GM18511 (cell line): ENCODE results near the gene ZNF682.
"Not testable (repeated sequence)": the region's sequence is repeated elsewhere in the genome, so short reads cannot be mapped to it uniquely, and the experiment has no call there.

Experiments used
- ATAC-seq: cut with Tn5 transposase; IDR thresholded peaks from one replicate; pipeline ENCODE4 v1.9.1; 2021; ENCODE audit warnings: mild to moderate bottlenecking, moderate library complexity; ENCODE audit not compliant: unreplicated experiment

ZNF682 gene

GRCh38 chr19:20039203-20039723 lies at the start of gene ZNF682:
TSS of gene ZNF682 (minus strand) at chr19:20039505. CDS start at chr19:20039345, 160 bp downstream.
- peak; percentile 98 for ATAC-seq

DNA sequence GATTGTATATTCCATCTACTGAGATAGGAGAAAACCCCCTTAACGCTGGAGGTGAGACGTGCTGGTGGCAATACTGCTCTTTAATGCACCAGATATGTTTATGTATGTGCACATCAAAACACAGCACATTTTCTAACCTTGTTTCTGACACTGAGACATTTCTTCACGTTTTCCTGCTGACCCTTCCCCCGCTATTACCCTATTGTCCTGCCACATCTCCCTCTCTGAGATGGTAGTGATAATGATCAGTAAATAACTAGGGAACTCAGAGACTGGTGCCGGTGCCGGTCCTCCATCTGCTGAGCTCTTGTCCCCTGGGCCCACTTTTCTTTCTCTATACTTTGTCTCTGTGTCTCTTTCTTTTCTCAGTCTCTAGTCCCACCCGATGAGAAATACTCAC lies 43.6 kb upstream of the ZNF682 start:
- not testable (repeated sequence) for ATAC-seq

DNA sequence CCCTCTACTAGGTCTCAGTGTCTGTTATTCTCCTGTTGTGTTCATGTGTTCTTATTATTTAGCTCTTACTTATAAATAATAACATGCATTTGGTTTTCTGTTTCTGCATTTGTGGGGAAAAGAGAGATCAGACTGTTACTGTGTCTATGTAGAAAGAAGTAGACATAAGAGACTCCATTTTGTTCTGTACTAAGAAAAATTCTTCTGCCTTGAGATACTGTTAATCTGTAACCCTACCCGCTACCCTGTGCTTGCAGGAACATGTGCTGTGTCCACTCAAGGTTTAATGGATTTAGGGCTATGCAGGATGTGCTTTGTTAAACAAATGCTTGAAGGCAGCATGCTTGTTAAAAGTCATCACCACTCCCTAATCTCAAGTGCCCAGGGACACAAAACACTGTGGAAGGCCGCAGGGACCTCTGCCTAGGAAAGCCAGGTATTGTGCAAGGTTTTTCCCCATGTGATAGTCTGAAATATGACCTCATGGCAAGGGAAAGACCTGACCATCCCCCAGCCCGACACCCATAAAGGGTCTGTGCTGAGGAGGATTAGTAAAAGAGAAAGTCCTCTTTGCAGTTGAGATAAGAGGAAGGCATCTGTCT lies 43.0 kb upstream of the ZNF682 start:
- not testable (repeated sequence) for ATAC-seq

DNA sequence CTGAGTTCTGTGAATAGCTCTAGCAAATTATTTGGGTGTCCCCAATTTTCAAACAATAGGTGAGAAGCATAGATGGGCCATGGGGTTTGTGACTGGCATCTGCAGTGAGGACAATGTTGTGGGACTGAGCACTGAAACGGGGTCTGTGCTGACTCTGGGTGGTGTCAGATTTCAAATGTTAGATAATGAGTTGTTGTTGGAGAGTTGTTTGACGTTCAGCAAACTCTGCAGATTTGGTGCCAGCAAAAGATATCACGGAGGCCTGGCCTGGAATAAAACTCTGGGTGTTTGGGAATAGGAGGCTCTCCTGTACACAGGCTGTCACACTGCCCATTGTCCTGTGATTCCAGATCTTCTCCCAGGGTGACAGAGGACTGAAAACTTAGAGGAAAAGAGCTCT lies 41.4 kb upstream of the ZNF682 start:
- ATAC-seq = no peak

DNA sequence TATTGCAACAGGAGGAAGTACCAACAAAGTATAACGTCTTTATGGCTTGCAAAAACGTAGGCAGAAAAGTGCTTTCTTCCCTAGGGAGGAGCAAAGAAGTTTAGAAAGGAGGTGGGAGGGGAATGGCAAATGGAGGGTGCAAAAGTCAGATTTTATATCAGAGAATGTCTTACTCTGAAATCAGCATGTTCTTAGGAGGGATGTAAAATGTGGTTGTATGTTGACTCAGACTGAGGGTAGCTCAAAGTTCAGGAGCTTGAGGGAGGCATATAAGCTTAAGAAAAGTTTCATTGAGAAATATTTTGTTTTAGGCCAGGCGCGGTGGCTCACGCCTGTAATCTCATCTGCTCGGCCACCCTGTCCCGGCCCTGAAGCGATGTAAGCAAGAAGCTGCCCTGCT lies 40.2 kb upstream of the ZNF682 start:
- ATAC-seq = no peak

- ATAC-seq = no peak
Observed at GRCh38 chr19:20078581-20079031, 39.3 kb upstream of the ZNF682 start.

DNA sequence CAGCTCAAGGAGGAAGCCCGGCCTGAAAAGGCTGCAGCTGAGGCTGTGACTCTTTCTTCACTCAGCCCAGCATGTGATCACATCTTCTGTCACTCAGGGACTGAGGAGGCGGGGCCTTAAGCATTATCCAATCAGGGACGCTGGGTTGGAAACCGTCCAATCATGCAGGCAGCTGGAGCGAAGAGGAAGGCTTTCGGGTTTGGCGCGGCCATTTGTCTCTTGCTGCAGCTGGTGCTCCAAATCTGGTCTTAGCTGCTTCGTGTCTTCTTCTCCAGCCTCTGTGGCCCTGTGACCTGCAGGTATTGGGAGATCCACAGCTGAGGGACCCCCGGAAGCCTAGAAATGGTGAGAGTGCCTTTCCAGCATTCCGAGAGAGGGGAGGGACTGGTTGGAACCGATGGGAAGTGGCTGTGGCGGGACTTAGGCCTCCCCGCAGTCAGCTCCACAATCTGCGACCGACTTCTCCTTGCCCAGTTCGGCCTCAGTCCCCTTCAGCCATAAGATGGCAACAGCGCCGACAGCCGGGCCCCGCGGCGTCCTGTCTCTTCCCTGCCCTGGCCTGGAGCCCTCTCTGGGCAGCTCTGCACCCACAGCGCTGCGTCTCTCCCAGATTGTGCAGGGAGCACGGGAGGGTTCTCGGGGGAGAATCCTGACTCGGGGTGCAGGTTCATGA lies 38.6 kb upstream of the ZNF682 start, which contains the start of gene ZNF90:
ZNF90 (plus strand) TSS at position 210 of the 673 bp plus-strand sequence; CDS start at position 343, 133 bp downstream.
- ATAC-seq = peak; percentile 96

- ATAC-seq = no peak
Observed at GRCh38 chr19:20072936-20073335, 33.6 kb upstream of the ZNF682 start.

DNA sequence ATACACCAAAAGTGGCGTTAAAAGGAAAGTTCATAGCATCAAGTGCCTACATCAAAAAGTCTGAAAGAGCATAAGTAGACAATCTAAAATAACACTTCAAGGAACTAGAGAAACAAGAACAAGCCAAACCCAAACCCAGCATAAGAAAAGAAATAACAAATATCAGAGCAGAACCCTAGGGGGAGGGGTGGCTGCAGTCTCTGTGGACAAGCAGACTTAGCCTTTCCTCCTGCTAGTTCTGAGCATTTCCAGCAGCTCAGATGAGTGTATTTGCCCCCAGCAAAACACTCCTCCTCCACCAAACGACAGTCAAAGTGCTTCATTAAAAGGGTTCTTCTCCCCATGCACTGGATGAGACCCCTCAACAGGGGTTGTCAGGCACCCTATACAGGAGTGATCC lies 31.4 kb upstream of the ZNF682 start:
- no peak for ATAC-seq

DNA sequence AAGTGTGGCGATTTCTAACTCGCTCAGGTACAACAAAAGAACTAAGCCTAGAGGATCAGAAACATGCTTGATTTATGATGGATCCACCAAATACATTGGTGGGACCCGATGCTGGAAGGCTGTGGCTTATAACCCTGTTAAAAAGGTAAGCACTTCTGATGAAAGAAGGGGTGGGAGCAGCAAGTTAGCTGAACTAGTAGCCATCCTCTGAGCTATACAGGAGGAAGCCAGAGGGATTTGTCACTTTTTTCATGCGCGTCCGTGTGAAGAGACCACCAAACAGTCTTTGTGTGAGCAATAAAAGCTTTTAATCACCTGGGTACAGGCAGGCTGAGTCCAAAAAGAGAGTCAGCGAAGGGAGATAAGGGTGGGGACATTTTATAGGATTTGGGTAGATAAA lies 29.3 kb upstream of the ZNF682 start:
- not testable (repeated sequence) for ATAC-seq

GRCh38 chr19:20067943-20068342 lies 28.6 kb upstream of the ZNF682 start:
- ATAC-seq = no peak

- ATAC-seq = no peak
Observed at GRCh38 chr19:20066861-20067260, 27.6 kb upstream of the ZNF682 start.

DNA sequence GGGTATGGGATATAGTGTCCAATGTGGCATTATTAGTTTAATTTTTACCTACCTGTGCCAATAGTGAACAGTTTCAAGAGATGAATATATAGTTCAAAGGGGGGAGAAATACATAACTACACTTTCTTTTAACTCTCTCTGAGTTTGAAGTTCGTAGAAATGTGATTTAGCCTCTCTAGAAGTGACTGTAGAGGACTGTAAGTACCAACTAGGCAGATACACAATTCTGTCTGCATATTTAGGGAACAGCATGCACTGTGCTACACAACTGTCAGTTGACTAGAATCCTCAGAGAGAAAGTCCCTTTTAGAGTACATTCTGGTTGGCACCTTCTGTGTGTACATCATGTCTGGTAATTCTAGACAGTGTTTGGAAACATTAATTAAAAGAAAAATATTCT lies 21.0 kb upstream of the ZNF682 start:
- ATAC-seq = no peak

DNA sequence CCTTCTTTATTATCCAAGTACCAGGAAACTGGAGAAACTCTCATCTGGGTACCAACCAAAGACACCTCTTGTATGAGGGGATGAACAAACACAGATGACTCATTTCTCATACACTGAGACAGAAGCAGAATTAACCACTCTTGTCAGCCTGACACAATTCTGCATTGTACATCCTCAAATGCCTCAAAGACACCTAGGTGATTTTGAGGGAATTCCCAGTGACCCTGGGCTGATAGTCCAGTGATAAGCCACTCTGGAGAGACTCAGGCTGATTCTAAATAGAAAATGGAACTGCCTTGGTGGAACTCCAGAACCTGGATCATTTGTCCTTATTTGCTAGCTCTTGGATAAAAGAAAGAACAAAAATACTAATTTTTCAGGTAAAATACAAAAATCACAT lies 19.4 kb upstream of the ZNF682 start:
- not testable (repeated sequence) for ATAC-seq

DNA sequence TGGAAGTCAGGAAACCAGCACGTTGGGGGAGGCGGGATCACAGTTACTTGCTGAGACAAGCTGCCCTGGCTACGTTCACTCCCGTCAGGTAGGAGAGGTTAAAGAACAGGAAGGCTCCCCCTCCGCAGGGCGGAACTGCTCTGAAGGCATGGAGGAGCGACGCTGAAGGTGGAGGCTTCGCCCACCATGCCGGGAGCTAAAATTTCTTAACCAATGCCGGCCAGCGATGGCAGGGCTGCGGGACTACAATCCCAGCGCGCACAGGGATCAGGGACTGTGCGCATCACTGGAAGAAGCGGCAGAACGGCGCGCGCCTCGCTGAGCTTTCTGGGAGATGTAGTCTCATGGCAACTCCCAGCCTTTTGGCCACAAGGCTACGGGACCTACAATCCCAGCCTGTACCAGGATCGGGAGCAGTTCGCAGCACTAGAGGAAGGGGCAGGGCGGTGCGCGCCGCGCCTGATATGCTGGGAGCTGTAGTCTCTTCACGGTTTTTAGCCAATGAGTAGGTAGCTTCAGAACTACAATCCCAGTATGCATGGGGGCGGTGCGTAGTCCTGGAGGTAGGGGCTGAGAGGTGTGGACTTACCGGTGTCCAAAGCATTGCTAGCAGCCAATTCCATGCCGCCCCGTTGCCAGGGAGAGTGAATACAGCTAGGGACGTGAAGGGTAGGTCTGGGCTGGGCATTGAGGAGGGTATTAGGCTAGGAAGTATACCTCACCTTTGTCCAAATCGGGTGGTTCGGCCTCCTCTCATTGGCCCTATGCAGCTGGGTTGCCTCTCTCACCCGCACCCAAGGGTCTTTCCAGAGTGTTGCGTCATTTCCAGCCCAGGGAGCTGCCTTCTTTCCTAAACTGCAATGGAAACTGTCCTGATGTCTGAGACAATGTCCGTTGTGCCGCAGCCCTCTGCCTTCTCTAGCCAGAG lies 12.8 kb upstream of the ZNF682 start:
- ATAC-seq = peak; percentile 95

- ATAC-seq = not testable (repeated sequence)
Observed at GRCh38 chr19:20045742-20046141, 6.4 kb upstream of the ZNF682 start.

- no peak for ATAC-seq
Observed at GRCh38 chr19:20044663-20045062, 5.4 kb upstream of the ZNF682 start.

DNA sequence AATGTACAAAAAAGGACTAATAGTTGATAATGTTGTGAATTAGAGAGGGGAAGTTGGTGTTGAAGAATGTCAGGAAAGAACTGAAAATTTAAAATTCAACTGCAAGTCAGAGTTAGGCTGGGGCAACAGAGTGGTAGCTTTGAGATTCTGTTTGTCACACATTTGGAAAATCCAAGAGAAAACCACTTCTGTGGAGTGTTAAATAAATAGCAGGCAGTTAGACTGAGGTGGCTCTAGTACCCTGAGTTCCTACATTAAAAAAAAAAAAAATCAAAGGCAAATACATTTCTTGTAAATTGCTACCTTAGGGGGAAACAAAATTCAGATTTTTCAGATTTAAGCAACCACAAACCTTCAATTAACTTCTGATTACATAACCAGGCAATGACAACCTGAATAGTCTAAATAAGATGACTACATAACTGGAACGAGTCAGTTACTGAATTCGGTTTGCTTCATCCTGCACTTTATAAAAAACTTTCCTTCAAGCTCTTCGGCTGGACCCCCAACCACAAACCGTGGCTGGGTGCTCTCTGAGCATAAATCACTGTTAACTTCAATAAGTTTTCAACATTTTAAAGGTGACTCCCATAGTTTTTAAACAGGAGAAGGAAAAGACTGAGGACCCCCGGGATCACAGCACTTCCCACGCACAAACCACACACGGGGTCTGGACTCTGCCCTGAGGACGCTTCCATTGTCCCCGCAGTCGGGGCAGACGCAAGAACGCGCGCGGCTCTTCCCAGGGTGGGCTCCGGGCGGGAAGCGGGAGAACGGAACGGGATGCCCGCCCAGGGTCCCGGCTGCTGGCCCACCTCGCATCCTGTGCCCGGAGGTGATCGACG lies 725 bp downstream of the ZNF682 start:
- ATAC-seq = no peak

- ATAC-seq = no peak
Observed at GRCh38 chr19:20035935-20036334, 3.4 kb downstream of the ZNF682 start.

DNA sequence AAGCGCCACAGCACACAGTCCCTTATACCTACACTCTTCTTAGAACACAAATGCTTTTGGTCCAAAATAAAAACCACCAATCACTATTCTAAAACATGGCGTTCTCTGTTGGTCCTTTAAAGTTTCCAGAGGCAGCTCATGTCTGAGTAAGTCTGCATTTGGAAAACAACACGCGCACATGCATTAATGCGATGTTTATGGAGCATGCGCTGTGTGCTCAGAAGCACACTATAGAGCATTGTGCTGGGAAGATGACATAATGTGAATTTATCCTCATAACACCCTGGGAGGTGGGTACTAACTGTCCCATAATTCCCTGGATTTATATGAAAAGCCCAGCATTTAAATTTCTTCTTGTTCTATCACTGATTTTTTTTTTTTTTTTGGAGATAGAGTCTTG lies 10.7 kb downstream of the ZNF682 start:
- no peak for ATAC-seq
